H1 (cell line): Measurements from ENCODE around the gene C5. TPM values are rescaled to one million over a fixed set of nuclear protein-coding genes. Genes with fewer than 3 reads are reported as not detected.
A peak's percentile ranks its signal among the peaks of the same experiment; 100 is the strongest.

Experiments
- CTCF ChIA-PET: fragments of 300-600 bp; sonication (Branson Sonifier 250); formaldehyde crosslinking; loops from one replicate; lab custom pipeline; 2021; ENCODE audit not compliant: partially characterized antibody; lab: Charles Lee
- POLR2A ChIA-PET: fragments of 300-600 bp; sonication (Branson Sonifier 250); formaldehyde crosslinking; loops from one replicate; lab custom pipeline; 2021; ENCODE audit warnings: inconsistent platforms; ENCODE audit not compliant: partially characterized antibody; lab: Charles Lee
- DNase-seq, 2 experiments: peaks; one replicate each; pipeline versions ENCODE4 v3.0.0 to v3.0.0-alpha.2; 2010 to 2022; ENCODE audit warnings: low spot score in 2 of 2, low read depth in 1 of 2, mixed read lengths in 1 of 2
- FAIRE-seq: peaks from 2 replicates; lab custom pipeline; 2011; peaks lifted over from hg19 to GRCh38; lab: Jason Lieb, UNC
- H2AFZ ChIP-seq: 2 replicates; pipeline ENCODE4 v1.8.1; 2012; ENCODE audit warnings: low read length, inconsistent platforms
- H2AK5ac ChIP-seq: 2 replicates; pipeline ENCODE4 v1.6.1; 2013; ENCODE audit warnings: low read depth, low read length
- H2BK120ac ChIP-seq: replicated peaks from 2 replicates; pipeline ENCODE3; 2013; ENCODE audit warnings: low read depth, low read length, inconsistent platforms
- H2BK12ac ChIP-seq: 2 replicates; pipeline ENCODE4 v1.6.1; 2013; ENCODE audit warnings: low read depth, low read length
- H2BK15ac ChIP-seq: 2 replicates; pipeline ENCODE4 v1.6.1; 2013; ENCODE audit warnings: low read length
- H2BK20ac ChIP-seq: 2 replicates; pipeline ENCODE4 v1.6.1; 2013; ENCODE audit warnings: low read length
- H2BK5ac ChIP-seq: 2 replicates; pipeline ENCODE4 v1.6.1; 2013; ENCODE audit warnings: low read depth, low read length
- H3K14ac ChIP-seq: 2 replicates; pipeline ENCODE4 v1.6.1; 2013; ENCODE audit warnings: inconsistent platforms; ENCODE audit not compliant: insufficient read length
- H3K18ac ChIP-seq: 2 replicates; pipeline ENCODE4 v1.6.1; 2013; ENCODE audit warnings: low read length; ENCODE audit errors: extremely low read depth
- H3K23ac ChIP-seq: 2 replicates; pipeline ENCODE4 v1.6.1; 2013; ENCODE audit warnings: inconsistent platforms; ENCODE audit not compliant: insufficient read length
- H3K23me2 ChIP-seq: 2 replicates; pipeline ENCODE4 v1.6.1; 2013; ENCODE audit warnings: low read depth, low read length
- H3K27ac ChIP-seq: 2 replicates; pipeline ENCODE4 v1.6.1; 2011; ENCODE audit warnings: low read depth, low read length, inconsistent platforms
- H3K27me3 ChIP-seq, 4 experiments: replicated peaks in 1 of 4; 1 replicate in 1 of 4; 2 replicates in 3 of 4; pipeline versions ENCODE4 v1.6.1 to v1.8.1; 2011 to 2013; ENCODE audit warnings: low read length in 3 of 4, mild to moderate bottlenecking in 3 of 4, inconsistent platforms in 2 of 4, mixed read lengths in 2 of 4, moderate library complexity in 1 of 4; ENCODE audit not compliant: control insufficient read depth in 3 of 4, insufficient read depth in 3 of 4; ENCODE audit errors: extremely low read depth in 1 of 4
- H3K36me3 ChIP-seq, 4 experiments: 2 replicates each; pipeline versions ENCODE4 v1.6.1 to v1.8.1; 2011 to 2013; ENCODE audit warnings: mild to moderate bottlenecking in 4 of 4, low read length in 3 of 4, moderate library complexity in 2 of 4, control low read depth in 1 of 4, inconsistent platforms in 1 of 4; ENCODE audit not compliant: insufficient read depth in 4 of 4, control insufficient read depth in 2 of 4
- H3K4ac ChIP-seq: replicated peaks from 2 replicates; pipeline ENCODE3; 2013; ENCODE audit warnings: low read length, low read depth, mixed read lengths, inconsistent platforms; ENCODE audit not compliant: insufficient read length
- H3K4me1 ChIP-seq, 4 experiments: replicated peaks in 1 of 4; 1 replicate in 1 of 4; 2 replicates in 3 of 4; pipeline versions ENCODE4 v1.6.1 to v1.8.1; 2011 to 2013; ENCODE audit warnings: low read length in 3 of 4, inconsistent platforms in 2 of 4, mixed read lengths in 1 of 4; ENCODE audit not compliant: insufficient read depth in 4 of 4, control insufficient read depth in 3 of 4
- H3K4me2 ChIP-seq, 2 experiments: 2 replicates each; pipeline versions ENCODE4 v1.6.1 to v1.8.1; 2011 to 2013; ENCODE audit warnings: low read depth in 2 of 2, low read length in 2 of 2, control low read depth in 1 of 2, inconsistent platforms in 1 of 2, mild to moderate bottlenecking in 1 of 2; ENCODE audit not compliant: insufficient read depth in 1 of 2
- H3K4me3 ChIP-seq, 4 experiments: fragments of 200-600, 300-600 bp in 1 of 4; sonication (generic), shearing (Covaris generic), sonication (Bioruptor Twin) in 1 of 4; 2 replicates each; pipeline versions ENCODE4 v1.5.1 to v1.8.1; 2011 to 2016; ENCODE audit warnings: low read length in 4 of 4, low read depth in 3 of 4, control low read depth in 2 of 4, inconsistent platforms in 2 of 4, mild to moderate bottlenecking in 2 of 4, mixed read lengths in 1 of 4, moderate library complexity in 1 of 4; ENCODE audit not compliant: insufficient read depth in 2 of 4; ENCODE audit errors: extremely low read depth in 1 of 4
- H3K56ac ChIP-seq: replicated peaks from 2 replicates; pipeline ENCODE3; 2013; ENCODE audit warnings: low read depth, mild to moderate bottlenecking, mixed read lengths, low read length, inconsistent platforms; ENCODE audit not compliant: insufficient read length
- H3K79me1 ChIP-seq: 2 replicates; pipeline ENCODE4 v1.6.1; 2013; ENCODE audit warnings: low read depth, low read length, control low read depth
- H3K79me2 ChIP-seq, 2 experiments: 2 replicates each; pipeline versions ENCODE4 v1.6.1 to v1.8.1; 2012 to 2013; ENCODE audit warnings: low read length in 2 of 2, mild to moderate bottlenecking in 2 of 2, inconsistent platforms in 1 of 2; ENCODE audit not compliant: insufficient read depth in 2 of 2, control insufficient read depth in 1 of 2
- H3K9ac ChIP-seq, 4 experiments: replicated peaks in 1 of 4; 1 replicate in 1 of 4; 2 replicates in 3 of 4; pipeline versions ENCODE4 v1.6.1 to v1.8.1; 2011 to 2013; ENCODE audit warnings: low read depth in 3 of 4, low read length in 3 of 4, control low read depth in 2 of 4, mild to moderate bottlenecking in 2 of 4, moderate library complexity in 2 of 4, inconsistent platforms in 1 of 4; ENCODE audit errors: extremely low read depth in 1 of 4
- H3K9me3 ChIP-seq, 2 experiments: 2 replicates each; pipeline versions ENCODE4 v1.6.1 to v1.8.1; 2012 to 2013; ENCODE audit warnings: mild to moderate bottlenecking in 2 of 2, moderate library complexity in 2 of 2, control low read depth in 1 of 2, inconsistent platforms in 1 of 2, low read depth in 1 of 2, low read length in 1 of 2, mixed read lengths in 1 of 2; ENCODE audit not compliant: insufficient read depth in 2 of 2
- H4K20me1 ChIP-seq, 2 experiments: replicated peaks in 1 of 2; 2 replicates each; pipeline versions ENCODE3 to v1.8.1; 2011 to 2013; ENCODE audit warnings: inconsistent platforms in 2 of 2, low read length in 2 of 2, mild to moderate bottlenecking in 1 of 2; ENCODE audit not compliant: insufficient read depth in 2 of 2, control insufficient read depth in 1 of 2
- H4K5ac ChIP-seq: 2 replicates; pipeline ENCODE4 v1.6.1; 2013; ENCODE audit warnings: low read length, low read depth, mixed read lengths, inconsistent platforms; ENCODE audit not compliant: insufficient read length
- H4K8ac ChIP-seq: 2 replicates; pipeline ENCODE4 v1.8.0; 2013; ENCODE audit warnings: mild to moderate bottlenecking, moderate library complexity, low read length, inconsistent platforms; ENCODE audit not compliant: insufficient read depth; ENCODE audit errors: extremely low read depth
- H4K91ac ChIP-seq: replicated peaks from 2 replicates; pipeline ENCODE3; 2013; ENCODE audit warnings: low read length, mixed read lengths, inconsistent platforms; ENCODE audit not compliant: insufficient read length
- BRCA1 ChIP-seq: IDR thresholded peaks from 2 replicates; pipeline ENCODE4 v1.6.1; 2012; ENCODE audit warnings: low read depth, low read length, improper control_type of control experiment
- FOSL1 ChIP-seq: IDR thresholded peaks from 2 replicates; pipeline ENCODE4 v1.6.1; 2011; ENCODE audit warnings: mild to moderate bottlenecking, low read depth, low read length, moderate library complexity; ENCODE audit not compliant: insufficient read depth
- GABPA ChIP-seq: IDR thresholded peaks from 2 replicates; pipeline ENCODE4 v1.6.1; 2011; ENCODE audit warnings: mild to moderate bottlenecking, low read length, moderate library complexity, borderline replicate concordance; ENCODE audit not compliant: insufficient read depth
- KDM4A ChIP-seq: IDR thresholded peaks from one replicate; pipeline ENCODE4 v1.7.1; 2012; ENCODE audit warnings: low read depth, mild to moderate bottlenecking, moderate library complexity, low read length, inconsistent platforms; ENCODE audit not compliant: severe bottlenecking
- NRF1 ChIP-seq: IDR thresholded peaks from 2 replicates; pipeline ENCODE4 v1.6.1; 2011; ENCODE audit warnings: mild to moderate bottlenecking, low read depth, low read length, improper control_type of control experiment
- SAP30 ChIP-seq: fragments of 300-600 bp; sonication (generic); IDR thresholded peaks from 2 replicates; pipeline ENCODE4 v1.7.1; 2012; ENCODE audit warnings: low read length, moderate library complexity, mild to moderate bottlenecking, inconsistent platforms; ENCODE audit not compliant: insufficient read depth, insufficient replicate concordance
- SIN3A ChIP-seq, 2 experiments: IDR thresholded peaks in 1 of 2; conservative IDR thresholded peaks in 1 of 2; 2 replicates each; pipeline ENCODE4 v1.6.1; 2011 to 2012; ENCODE audit warnings: low read length in 2 of 2, improper control_type of control experiment in 1 of 2, low read depth in 1 of 2, mild to moderate bottlenecking in 1 of 2
- USF2 ChIP-seq: IDR thresholded peaks from 2 replicates; pipeline ENCODE4 v1.6.1; 2011; ENCODE audit warnings: low read length, improper control_type of control experiment
- WGBS, 2 experiments: shearing (Covaris generic) in 1 of 2; methylation state at CpG; one replicate each; pipeline versions ENCODE4 v1.1.6 to v1.1.7; 2013 to 2015; ENCODE audit warnings: low lambda C conversion rate in 2 of 2, mixed read lengths in 2 of 2, inconsistent platforms in 1 of 2, low coverage in 1 of 2, missing lambda C conversion rate in 1 of 2; ENCODE audit not compliant: insufficient replicate concordance in 2 of 2, insufficient coverage in 1 of 2, insufficient read length in 1 of 2; ENCODE audit errors: extremely low coverage in 1 of 2, missing lambda C conversion rate in 1 of 2; 5-methylcytosine and 5-hydroxymethylcytosine counted together
- polyA plus RNA-seq, 7 experiments: library from polyadenylated mRNA; depleted of rRNA in 3 of 7; stranded (reverse) in 5 of 7; unstranded in 2 of 7; fragments of >200 nt in 5 of 7; fragments of 200-250 nt in 2 of 7; gene quantifications; 1 replicate in 5 of 7; 2 replicates in 1 of 7; 4 replicates in 1 of 7; pipeline versions ENCODE4 v1.2.1 to v1.2.3, GENCODE V29; 2011 to 2013; ENCODE audit warnings: missing spikeins in 2 of 7, mixed read lengths in 2 of 7
- total RNA-seq: library from RNA; stranded (reverse); fragmentation: NEBNext Ultra II Directional; extraction: Animal tissue kit (Norgen Biotek cat#: 25700); gene quantifications from 2 replicates; pipeline ENCODE4 v1.2.1, GENCODE V29; 2021
- TF ChIP-seq, protein P1 (sequence below): IDR thresholded peaks from 2 replicates; pipeline ENCODE4 v1.6.1; 2012; ENCODE audit warnings: inconsistent platforms

C5 gene
- total and polyA plus RNA-seq, 2 of the 8 experiments (the other 6 are each of a cell fraction or from before 2014, with no cell fraction given): 0.24 to 0.35 TPM

GRCh38 chr9:120911295-120911837 is 138.7 kb downstream of the C5 start:
- CTCF ChIA-PET: interaction anchor here (0.9 to 8.5 kb wide), 13 partner anchors 9 to 159 kb away, joined by 3 to 71 read pairs (median 5); no protein-coding TSS in a partner anchor
- TF ChIP-seq BRCA1 (no peak), FOSL1 (no peak), SAP30 (no peak), KDM4A (no peak), SIN3A (conservative IDR thresholded peaks at IDR 0.05 in 1 of 2, IDR thresholded peaks at IDR 0.05 in 1 of 2; ENCODE audit: low read depth in 1 of 2, low read length in 2 of 2) (no peak), GABPA (no peak), NRF1 (no peak), USF2 (no peak)
- TF ChIP-seq, protein P1, sequence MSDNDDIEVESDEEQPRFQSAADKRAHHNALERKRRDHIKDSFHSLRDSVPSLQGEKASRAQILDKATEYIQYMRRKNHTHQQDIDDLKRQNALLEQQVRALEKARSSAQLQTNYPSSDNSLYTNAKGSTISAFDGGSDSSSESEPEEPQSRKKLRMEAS: no peak

More at GRCh38 chr9:120911295-120911837, 138.7 kb downstream of the C5 start:
- H3K9ac ChIP-seq: no peak overlapping the region
- no peak overlapping the region for H2BK15ac ChIP-seq
- no peaks in the 10 kb centered on the region for H3K79me1 ChIP-seq
- 0 out of 2 replicates have a peak overlapping the region, but pooled peaks have one; percentile 88 for H2BK20ac ChIP-seq
- H3K23me2 ChIP-seq: no peaks in the 10 kb centered on the region
- H3K56ac ChIP-seq: no peak overlapping the region
- no peak overlapping the region for H2AK5ac ChIP-seq
- H3K9me3 ChIP-seq: no peaks in the 10 kb centered on the region
- no peak overlapping the region for H3K4ac ChIP-seq
- WGBS, 2 experiments: 74% methylated on average over 9 of the region's 9 CpGs; no CpG with 5 or more reads in 1 of the 2 experiments
- no peak for DNase-seq
- no peak overlapping the region for H3K23ac ChIP-seq
- H4K8ac ChIP-seq: no peak overlapping the region
- H2BK120ac ChIP-seq: peak overlapping the region; percentile 19
- 0 out of 8 replicates have a peak overlapping the region, but pooled peaks of 1 of the 4 experiments have one; percentile 19 for H3K4me3 ChIP-seq
- H2BK12ac ChIP-seq: no peak overlapping the region; the same call in none of the 2 replicates
- no peaks in the 10 kb centered on the region for H3K36me3 ChIP-seq
- H3K4me2 ChIP-seq: peak overlapping the region in 1 of 2 experiments; percentile 34; a peak in 1 of 4 replicates
- no peak overlapping the region for H3K14ac ChIP-seq
- H2BK5ac ChIP-seq: peak overlapping the region; percentile 47; the same call in 1 of the 2 replicates
- peak overlapping the region; percentile 70 for H4K91ac ChIP-seq
- no peak overlapping the region for H3K27ac ChIP-seq
- H3K4me1 ChIP-seq: peaks cover 0 to 12% (median 8%) of the 10 kb centered on the region in 4 experiments; a peak in 5 of 7 replicates
- no peaks in the 10 kb centered on the region for H4K20me1 ChIP-seq
- H2AFZ ChIP-seq: 0 out of 2 replicates have a peak overlapping the region, but pooled peaks have one; percentile 26
- peak overlapping the region; percentile 13; the same call in 1 of the 2 replicates for H3K18ac ChIP-seq
- no peaks in the 10 kb centered on the region for H3K27me3 ChIP-seq
- no peaks in the 10 kb centered on the region for H3K79me2 ChIP-seq
- no peak overlapping the region for H4K5ac ChIP-seq
- POLR2A ChIA-PET: interaction anchor here (1.0 to 1.5 kb wide), 3 partner anchors 8 to 38 kb away, joined by 3 to 5 read pairs (median 4); no protein-coding TSS in a partner anchor
- FAIRE-seq: no peak
